HG03520 (cell line): Measurements from ENCODE around the gene LAMA3.

ENCODE experiments used
- ATAC-seq: cut with Tn5 transposase; IDR thresholded peaks from one replicate; pipeline ENCODE4 v1.9.1; 2021; ENCODE audit warnings: mild to moderate bottlenecking, moderate library complexity; ENCODE audit not compliant: unreplicated experiment

Gene LAMA3

DNA sequence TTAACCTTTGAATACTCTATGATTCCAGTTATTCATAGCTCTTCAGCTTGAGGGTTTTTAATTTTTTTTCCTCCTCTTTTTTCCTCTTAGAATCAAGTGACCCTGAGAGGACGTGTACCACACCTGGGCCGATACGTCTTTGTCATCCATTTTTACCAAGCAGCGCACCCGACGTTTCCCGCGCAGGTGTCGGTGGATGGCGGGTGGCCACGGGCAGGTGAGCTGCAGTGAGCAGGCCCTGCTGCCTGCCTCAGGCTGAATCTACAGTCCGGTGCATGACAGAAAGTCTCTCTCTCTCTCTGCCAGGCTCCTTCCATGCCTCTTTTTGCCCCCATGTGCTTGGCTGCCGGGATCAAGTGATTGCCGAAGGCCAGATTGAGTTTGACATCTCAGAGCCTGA lies 153.1 kb downstream of the LAMA3 start:
- no peak for ATAC-seq

DNA sequence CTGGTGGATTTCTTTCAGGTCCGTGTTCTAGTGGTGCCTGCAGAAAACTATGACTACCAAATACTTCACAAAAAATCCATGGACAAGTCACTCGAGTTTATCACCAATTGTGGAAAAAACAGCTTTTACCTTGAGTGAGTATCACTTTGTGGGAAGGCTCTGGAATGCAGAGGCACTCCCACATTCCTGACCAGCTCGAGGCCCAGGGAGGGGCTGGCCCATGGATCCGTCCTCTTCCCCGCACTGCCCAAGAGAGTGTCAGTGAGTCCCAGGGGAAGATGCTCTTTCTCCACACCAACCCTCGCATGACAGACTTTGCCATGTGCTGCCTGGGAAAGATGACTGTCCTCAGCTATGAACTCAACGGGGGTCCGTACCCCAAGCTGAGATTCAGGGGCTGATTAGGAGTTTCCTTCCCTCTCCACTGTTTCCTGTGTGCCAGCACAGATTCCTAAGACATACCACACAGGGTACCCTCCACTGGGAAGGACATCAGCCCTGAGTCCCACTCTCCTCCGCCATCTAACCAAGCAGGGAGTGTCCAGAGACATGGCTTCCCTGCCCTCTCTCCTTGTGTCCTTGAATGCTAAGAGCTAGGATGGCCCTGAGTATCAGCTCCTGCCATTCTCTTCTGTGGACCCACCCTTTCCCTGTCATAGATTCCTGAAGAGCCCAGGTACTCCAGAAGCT lies 155.9 kb downstream of the LAMA3 start:
- no peak for ATAC-seq

DNA sequence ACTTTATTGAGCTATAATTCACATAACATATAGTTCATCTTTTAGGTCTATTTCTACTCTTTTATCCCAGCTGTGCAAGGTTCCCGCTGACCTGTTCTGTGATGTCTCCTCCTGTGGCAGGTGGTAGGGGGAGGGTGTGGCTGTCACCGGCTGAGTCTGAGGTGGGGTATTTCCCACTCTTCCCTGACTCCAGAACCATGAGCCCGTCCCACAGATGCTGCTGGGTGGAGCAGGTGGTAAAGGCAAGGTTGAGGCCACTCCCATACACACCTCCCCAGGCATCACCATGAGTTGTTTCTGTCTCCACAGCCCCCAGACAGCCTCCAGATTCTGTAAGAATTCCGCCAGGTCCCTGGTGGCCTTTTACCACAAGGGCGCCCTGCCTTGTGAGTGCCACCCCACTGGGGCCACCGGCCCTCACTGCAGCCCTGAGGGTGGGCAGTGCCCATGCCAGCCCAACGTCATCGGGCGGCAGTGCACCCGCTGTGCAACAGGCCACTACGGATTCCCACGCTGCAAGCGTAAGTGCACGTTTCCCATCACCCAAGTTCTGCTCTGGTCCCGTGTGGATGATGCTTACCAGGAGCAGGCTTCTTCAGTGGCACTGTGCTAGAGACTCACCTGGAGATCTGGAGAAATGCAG lies 156.9 kb downstream of the LAMA3 start:
- ATAC-seq = no peak

DNA sequence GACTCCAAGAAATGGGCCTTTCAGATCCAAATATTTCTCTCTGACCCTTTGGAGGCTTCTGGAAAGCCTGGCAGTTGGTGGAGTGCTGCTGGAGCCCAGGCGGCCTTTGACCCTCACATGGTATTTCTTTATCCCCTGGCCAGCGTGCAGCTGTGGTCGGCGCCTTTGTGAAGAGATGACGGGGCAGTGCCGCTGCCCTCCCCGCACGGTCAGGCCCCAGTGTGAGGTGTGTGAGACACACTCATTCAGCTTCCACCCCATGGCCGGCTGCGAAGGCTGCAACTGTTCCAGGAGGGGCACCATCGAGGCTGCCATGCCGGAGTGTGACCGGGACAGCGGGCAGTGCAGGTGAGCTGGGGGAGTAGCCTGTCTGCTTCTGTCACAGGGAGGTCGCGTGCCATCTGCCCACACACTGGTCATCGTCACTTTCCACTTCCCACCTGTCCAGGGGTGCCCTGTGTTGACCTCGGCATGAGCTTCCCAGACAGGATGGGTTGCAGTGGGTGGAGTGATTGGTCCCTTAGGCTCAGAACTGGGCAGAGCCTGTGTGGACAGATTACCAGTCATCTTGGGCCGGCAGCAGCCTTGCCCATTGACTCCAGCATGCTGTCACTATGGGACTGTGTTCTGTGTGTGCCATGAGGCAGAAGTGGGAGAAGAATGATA lies 158.2 kb downstream of the LAMA3 start:
- no peak for ATAC-seq

DNA sequence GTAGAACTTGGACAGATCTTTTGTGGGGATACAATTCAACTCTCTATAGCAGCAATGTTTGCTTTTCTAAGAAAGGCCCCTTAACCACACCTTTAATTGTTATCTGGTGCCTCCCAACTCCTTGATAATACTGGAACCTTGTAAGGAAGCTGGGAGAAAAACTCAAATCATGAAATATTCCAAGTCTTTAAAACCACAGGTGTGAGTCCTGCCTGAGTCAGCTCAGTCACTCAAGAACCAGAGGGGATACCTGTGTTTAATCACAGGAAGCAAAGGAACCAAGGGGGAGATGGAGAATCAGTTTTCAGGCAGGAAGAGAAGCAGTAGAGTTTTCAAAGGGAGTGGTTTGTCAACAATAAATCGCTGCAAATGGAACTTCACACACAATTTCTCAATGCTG lies 159.9 kb downstream of the LAMA3 start:
- no peak for ATAC-seq

DNA sequence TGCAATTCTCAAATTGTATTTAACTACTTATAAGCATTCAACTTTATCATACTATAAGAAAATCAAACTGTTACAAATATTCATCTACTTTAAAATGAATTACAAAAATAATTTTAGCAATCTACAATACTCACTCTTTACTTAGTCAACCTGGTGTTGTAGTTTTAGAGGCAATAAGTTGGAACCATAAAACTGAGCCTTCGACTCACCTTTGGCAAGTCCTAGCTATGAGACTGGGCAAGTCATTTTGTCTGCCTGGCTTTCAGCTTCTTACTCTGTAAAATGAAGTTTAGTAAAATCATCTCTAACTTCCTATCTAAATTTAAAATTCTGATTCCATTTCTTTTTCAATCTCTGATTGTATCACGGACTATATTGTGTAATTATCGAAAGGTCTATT lies 161.0 kb downstream of the LAMA3 start:
- no peak for ATAC-seq

DNA sequence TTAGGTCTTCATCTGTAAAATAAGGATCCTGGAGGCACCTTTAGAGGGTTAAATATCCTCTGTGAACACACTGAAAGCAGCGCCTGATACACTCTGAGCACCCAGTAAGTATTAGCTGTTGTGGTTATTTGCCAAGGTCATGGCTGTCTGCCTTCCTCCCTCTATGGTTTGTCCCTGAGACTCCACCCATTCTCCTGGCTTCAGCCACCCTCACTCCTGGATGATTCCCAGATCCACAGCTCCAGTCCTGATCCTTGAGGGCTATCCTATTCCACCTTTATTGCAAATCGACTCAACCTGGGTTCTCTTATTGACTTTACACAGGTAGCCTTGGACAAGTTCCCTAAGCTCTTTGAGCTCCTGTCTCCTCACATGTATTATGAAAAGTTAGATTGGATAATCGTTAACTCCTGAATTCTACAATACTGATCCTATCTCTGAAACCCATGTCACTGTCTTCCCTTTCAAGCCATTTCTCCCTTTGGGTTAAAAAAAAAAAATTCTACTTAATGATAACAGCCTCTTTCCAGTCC lies 162.3 kb downstream of the LAMA3 start:
- no peak for ATAC-seq

DNA sequence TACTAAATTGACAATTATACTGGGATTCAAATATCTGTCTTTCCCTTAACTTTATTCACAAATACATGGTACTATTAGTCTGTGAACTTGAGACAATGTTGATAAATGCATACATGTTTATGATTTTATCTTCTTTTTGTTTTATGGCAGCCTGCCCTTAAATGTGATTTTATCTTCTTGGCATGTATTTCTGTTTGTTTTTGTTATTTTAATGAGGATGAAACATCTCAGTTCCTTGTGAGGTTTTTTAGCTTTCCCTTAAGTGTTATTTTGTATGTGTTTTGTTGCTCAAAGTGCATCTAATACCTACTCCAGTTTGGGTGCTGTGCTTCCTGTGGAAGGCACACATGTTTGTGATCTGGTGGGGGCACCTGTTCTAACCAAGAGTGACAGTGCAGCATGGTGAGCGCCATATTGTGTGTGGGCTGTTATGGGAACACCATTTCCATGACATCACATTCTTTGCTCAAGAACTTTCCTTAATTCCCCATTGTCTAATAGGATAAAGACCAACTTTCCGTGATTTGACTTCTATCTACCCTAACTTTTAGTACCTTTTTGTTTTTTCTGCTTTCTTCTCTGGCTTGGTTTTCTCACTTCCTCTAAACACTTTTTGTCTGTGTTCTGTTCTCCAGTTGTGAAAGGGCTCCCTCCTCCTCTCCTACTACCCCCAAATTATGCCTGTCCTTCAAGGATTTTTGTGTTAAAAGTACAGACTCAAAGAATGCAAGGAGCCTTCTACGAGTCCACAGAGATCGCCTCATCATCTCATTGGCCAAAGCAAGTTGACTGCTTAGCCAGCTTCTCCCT lies 163.2 kb downstream of the LAMA3 start:
- ATAC-seq = no peak

DNA sequence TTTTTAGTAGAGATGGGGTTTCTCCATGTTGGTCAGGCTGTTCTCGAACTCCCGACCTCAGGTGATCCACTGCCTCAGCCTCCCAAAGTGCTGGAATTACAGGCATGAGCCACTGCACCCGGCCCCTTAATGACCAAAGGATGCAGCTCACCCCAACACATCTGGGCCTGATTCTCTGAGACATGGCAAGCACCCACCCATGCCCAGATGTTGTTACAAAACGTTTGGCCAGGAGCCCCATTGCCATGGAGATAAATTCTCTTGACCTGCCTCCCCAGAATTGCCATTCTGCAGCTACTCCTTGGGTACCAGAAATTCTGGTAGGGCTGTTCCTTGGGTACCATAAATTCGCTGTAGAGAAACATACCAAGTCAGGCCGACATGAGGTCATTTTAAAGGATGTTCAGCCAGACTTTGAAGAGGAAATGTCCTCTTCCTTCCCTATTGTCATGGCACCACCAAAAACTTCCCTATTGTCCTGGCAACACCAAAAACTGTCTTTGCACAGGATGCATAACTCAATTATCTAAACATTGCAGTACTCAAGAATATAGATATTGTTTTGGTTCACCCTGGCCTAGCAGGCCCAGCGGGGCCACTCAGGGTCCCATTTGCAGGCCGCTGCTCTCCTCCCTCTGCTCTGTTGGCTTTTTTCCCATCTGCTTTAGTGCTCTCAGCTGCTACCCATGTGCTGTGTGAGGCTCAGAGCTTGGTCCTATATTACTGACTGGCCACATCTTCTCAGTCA lies 164.4 kb downstream of the LAMA3 start:
- no peak for ATAC-seq

DNA sequence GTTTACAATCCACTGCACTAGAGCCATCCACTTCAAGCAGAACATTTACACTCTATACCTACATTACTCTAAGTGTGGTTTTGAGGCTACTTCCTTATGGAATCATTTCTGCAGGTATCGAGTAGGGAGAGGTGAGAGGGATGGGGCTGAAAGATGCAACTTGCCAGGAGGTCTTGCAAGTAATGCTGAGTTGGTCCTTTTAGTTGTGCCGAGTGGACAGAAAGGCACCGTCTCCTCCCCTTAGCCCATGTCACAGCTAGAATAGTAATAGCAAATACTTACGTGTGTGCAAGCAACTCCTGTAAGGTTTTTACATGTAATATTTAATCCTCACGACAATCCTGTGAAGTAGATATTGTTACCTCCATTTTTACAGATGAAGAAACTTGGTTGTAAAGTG lies 166.5 kb downstream of the LAMA3 start:
- no peak for ATAC-seq

DNA sequence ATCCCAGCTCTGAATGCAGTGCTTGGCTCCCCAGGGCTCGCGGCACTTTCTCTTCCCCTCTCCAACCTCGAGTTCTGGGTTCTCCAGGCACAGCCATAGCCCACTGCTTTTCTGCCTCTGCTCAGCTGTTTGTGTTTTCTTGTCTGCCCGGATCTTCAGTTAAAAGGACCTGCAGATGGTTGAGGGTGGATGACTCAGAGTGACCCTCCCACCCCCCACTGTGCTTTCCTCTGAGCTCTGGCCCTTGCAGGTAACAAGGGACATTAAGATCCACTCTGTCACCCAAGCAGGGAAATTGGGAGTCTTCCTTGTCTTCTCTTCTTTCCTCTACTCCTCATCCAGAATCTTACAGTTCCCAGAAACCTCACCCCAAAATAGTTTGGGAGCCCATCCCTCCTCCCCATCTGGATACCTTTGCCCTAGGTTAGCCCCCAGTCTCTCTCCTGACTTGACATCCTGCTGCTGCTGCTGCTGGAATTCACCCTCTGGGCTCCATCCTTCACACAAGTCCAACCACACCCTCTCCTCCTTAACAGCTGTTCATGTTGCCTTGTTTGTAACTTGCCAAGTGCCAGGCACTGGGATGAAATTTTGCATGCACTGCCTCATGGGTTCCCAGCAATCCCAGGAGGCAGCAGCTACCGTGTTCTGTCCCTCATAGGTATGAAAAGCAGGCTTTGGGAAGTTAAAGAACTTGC lies 167.4 kb downstream of the LAMA3 start:
- ATAC-seq = no peak

DNA sequence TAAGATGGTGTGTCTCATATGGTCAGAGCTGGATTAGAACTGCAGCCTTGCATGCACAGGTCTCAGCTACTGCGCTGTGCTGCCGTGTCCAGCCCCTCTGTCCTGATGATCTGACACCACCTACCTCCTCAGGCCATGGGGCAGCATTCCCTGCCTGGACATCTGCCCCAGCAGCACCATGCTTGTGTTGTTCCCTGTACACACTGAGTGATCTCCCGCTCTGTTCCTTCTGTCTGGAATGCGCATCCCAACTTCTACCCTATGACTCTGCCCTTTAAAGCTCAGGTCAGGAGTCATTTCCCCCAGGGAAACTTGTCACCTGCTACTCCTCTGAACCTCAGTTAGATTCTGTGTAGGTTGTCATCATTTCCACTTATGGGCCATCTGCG lies 167.9 kb downstream of the LAMA3 start:
- no peak for ATAC-seq

DNA sequence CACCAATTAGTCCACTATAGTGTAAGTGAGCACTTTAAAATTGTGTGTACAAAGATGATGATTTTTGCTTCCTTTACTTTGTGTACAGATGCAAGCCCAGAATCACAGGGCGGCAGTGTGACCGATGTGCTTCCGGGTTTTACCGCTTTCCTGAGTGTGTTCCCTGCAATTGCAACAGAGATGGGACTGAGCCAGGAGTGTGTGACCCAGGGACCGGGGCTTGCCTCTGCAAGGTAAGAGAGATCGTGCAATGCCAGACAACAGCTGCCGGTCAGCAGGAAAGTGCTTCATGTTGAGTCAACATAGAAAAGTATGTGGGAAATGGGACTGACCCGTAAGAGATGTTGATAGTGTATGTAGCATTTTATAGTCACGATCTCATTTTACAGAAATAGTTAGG lies 168.5 kb downstream of the LAMA3 start:
- no peak for ATAC-seq

DNA sequence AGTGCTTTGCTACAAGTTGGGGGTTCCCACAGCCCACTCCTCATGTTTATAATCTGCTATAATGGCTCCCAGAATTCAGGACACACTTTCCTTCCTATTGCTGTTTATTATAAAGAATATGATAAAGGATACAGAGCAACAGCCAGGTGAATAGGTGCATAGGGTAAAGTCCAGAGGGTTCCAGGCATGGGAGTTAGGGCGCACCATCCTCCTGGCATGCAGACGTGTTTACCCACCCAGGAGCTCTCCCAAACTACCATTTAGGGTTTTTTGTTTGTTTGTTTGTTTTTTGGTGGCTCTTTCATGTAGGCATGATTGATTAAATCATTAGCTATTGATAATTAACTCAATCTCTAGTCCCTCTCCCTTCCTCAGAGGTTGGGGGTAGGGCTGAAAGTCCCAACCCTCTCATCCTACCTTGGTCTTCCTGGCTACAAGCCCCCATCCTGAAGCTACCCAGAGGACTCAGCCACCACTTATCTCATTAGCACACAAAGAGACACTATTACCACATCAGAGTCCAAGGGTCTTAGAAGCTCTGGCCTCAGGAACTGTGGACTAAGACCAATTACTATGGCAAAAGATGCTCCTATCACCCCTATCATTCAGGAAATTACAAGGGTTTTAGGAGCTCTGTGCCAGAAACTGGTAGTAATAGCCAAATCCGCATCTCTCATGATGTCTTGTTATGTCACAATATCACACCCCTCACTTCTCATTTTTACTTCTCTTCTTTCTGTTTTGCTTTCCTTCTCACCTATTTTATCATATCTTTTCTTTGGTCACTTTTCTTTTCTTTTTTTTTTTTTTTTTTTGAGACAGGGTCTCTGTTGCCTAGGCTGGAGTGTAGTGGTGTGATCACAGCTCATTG lies 170.4 kb downstream of the LAMA3 start:
- no peak for ATAC-seq

DNA sequence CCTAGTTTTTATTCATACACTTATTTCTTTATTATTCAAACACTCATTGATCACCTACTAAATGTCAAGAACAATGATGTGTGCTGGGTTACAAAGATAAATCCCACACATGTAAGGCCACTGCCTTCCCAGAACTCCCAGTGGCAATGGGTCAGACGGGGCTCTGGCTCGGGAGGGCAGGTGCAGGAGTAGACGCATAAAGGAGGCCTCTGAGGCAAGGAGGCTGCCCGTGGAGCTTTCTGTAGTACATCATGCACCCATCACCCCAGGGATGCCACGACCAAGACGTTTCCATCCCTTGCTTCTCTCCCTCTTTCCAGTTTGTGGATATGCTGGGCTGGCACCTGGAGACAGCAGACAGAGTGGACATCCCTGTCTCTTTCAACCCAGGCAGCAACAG lies 172.1 kb downstream of the LAMA3 start:
- ATAC-seq = no peak

DNA sequence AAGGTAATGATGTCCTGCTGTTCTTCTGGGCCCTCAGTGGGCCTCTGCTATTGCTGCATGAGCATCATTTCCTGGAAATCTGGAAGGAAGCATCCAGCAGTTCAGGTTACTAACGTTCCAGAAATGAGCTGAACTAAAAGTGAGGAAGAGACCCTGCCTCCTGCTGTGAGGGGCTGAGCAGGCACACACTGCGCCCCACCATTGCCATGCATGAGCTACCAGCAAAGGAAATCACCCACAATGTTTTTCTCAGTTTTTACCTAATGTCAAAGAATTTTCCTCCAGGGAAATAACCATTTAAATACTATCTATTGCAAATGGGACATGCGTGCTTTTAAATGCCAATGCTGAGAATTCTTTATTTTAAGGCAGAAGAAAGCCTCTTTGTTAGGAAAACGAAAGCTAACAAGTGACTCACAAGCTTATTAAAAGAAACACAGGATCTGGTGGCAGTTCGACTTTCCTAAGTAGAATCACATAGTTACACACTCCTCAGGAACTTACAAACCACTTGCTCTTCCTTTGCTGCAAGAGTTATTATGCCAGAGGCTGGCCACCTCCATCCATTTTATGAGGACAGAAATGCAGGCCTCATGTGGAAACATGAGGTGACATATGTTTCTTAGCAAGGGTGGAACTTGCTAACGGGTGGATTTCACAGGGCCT lies 172.7 kb downstream of the LAMA3 start:
- ATAC-seq = no peak

DNA sequence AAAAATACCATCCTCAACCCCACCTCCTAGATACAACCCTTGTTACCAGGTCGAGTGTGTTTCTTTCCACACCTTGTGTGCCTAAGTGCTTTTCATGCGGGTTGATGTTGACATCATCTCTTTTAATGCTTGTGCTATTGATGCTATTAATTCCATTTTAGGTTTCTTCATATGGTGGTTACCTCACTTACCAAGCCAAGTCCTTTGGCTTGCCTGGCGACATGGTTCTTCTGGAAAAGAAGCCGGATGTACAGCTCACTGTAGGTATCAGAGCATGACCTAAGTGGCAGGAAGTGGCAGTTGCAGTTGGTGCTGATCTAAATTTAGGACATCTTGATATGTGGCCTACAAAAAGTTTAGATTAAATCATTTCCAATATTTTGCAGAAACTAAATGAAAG lies 175.4 kb downstream of the LAMA3 start:
- ATAC-seq = no peak

DNA sequence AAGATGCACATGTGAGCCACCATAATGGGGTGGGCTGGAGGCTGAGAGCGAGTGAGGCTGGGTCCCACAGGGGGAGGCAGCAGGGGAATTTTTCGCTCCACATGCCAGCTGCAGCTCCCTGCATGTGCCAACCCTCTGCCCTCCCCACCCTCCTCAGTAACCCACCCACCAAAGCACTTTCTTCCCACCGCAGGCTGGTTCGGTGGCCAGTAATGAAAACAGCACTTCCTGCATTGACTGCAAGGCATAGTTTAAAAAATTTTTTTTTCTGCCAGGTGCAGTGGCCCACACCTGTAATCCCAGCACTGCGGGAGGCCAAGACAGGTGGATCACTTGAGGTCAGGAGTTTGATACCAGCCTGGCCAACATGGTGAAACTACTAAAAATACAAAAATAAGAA lies 177.8 kb downstream of the LAMA3 start:
- no peak for ATAC-seq
